HG02884 (cell line): Measurements from ENCODE around the gene CFAP45.

ENCODE experiments used
- ATAC-seq: cut with Tn5 transposase; IDR thresholded peaks from one replicate; pipeline ENCODE4 v1.9.1; 2021; ENCODE audit warnings: mild to moderate bottlenecking, moderate library complexity; ENCODE audit not compliant: unreplicated experiment

The CFAP45 gene

DNA sequence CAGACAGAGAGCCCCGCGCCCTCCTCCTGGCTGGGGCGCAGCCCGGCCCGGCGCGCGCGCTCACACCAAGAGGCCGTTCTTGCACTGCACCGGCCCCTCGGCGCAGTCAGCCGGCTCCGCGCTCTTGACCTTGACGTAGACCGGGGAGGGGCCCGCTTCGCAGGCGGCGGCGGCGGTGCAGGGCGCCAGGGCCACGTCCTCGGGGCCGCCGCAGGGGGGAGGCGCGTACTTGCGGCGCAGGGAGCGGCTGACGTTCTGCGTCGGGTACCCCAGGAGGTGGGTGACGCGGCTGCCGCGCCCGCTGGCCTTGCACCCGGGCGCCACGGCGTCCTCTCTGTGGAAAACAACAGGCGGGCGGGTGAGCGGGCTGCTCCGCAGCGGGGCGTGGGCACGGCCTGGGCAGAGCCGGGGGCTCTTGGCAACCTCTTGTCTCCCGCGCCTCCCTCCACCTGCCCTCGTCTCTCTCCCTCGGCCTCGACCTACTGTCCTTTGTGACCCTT, 45.2 kb downstream of the CFAP45 start:
- ATAC-seq = peak; percentile 77

DNA sequence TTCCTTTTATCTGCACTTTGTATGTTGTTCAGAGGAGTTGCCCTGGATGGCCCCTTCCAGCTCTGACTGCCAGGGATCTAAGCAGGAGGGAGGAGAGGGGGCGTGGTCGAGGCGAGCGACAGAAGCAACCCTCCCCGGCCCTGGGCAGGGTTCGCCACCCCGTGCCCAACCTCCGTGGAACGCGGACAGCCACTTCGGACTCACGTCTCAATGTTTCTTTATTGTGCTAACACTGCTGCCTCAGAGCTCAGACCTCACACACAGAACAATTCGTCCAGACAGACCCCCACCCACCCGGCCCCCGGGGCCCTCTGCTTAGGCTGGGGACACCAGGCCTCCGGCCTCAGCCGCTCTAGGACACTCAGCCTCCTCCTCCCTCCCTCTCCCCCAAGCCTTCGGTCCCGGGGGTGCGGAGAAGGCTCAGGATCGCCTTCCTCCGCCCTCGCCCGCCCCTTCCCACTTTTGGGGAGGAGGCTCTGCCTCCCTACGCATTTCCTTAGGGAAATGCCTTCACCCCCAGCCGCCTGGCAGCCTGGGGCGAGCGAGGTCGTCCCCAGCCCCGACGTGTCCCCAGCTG, 45.8 kb downstream of the CFAP45 start:
- peak; percentile 8 for ATAC-seq

DNA sequence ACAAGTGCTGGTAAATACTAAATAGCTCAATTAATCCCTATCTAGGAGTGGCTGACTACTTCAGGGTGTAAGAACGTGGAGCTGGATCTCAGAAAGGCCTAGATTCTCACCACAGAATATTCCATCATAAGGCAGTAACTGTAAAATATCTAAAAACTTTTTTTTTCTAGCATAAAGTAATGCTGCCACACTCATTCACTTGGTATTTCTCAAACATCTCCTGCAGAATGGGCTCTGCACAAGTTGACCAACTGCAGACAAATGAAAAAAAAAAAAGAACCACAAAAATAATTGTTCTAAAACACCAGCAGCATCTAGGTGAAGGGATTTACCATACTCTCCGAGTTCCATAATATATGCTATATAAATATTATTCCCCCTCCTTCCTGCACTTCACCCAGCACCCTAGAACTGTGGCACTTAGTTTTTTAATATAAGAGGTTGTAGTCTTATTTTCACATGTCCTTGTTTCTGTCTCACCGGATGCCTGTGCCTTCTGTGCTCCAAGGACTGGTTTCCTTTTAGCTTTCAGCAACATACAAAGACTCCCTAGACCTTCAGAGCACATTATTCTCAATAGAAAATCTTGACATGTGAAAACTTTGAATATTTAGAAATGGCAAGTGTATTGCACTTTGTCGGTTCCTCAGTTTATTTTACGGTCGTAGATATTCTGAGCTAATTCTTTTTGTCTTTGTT, 46.4 kb downstream of the CFAP45 start:
- no peak for ATAC-seq

DNA sequence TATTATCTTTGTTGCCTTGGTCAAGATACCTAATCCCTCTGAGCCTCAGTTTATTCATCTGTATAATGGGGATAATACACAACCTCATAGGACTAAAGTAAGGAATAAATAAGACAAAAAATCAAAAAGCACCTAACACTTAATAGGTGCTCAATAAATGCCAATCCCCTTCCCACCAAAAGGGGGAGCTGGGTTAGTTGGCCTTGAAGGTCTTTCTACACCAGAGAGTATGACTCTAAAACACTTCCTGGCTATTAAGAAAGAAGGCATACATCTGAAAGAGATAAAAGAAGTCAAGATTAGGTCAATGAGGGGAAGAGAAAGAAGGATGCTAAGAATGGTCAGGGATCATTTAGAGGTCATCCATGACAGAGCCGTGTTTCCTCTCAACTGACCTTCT, 48.6 kb downstream of the CFAP45 start:
- ATAC-seq = no peak

DNA sequence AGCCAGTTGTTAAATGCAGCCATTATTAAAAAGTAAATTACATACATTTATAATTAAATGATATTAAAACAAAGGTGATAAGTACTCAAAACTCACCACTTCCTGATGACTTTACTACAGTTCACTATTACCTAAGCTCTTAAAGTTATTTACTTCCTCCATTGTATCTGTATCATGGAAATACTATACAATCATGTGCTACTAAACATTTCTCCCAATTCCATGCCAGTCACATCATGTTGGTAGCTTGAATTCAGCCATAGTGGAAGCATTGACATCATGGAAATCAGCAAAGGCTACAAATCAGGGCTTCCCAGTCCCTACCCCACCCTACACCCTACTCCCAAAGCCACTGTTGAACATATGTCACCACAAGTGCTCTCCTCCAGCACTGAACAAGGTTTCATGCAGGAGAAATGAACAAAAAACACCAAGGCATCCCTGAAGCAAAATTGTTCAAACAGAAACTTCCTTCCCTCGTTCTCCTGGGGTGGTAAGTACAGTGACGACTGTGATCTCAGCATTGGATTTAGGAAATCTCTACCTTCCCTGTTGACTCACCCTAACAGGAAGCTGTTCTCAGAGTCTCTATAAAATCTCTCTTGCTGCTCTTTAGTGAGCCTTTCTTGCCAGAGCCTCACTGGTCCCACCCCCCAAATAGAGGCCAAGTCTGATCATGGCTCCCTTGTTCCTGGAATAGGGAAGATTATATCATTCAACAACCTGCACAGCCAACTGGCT, 50.2 kb downstream of the CFAP45 start:
- ATAC-seq = no peak

DNA sequence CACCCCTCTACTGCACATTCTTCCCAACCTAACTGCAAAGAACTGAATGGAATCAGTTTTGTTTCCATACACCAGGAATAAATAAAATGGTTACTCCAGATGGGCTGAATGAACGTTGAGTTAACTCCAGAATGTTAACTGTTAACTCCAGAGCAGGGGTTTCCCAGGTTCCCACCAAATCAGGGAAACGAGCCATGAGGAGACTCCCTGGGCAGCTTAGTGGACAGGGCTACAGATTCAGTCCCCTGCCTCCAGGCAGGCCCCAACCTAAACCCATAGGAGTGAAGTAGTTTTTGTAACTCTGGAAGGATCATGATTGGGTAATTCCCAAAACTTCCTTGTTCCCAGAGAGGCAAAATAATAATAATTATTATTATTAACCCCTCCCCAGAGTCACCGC, 51.6 kb downstream of the CFAP45 start:
- no peak for ATAC-seq

DNA sequence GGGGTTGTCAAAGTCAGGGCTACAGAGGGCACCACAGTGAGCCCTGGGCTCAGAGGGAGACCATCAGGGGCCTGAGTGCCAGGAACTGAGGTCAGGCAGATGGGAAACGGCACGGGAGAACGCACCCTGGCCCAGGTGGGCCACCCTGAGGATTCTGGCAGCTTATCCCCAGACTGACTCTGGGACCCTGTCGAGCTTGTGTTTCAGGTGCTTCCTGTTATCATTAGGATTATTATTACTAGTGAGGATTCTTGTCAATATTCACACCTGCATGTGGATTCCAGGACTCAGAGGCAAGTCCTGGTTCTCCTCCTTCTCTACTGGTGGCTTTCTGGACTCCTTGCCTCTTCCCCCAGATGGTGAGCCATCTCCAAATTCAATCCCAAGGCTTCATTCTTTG, 52.7 kb downstream of the CFAP45 start:
- ATAC-seq = no peak

DNA sequence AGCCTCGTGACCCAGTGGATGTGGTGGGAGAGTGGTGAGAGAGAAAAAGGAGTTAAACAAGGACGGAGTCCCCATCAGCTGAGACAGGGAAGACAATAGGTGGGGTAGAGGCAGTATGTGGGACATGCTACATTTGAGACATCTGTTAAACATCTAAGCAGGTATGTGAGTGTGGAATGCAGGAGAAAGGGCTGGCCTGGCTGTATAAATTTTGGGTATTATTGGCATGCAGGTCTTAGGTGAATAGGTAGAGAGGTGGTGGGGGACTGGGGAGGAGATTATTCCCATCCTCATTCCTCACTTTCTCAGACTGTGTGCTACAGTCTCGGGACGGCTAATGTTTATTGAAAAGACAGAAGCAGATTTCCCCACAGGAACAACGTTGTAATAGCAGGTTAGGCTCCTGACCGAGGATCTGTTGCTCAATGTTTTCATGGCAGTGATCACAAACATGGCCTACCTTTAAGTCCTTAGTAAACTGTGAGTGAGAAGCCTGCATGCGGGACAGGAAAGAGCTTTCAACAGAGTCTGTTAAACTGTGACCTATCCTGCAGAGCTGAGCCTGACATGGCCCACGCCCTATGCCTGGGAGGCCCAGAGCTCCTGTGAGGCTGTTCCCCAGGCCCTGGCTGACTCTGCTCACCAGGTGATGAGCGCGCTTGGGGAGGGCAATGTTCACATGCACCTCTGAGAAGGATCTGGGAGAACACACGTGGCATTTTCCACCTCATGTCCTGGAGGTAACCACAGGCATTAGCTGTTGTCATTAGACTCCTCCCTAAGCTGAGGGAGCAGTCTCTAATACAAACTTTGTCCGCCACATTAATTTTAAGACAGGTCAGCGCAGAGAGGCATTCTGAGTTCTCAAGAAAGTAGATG, 54.0 kb downstream of the CFAP45 start:
- ATAC-seq = no peak

DNA sequence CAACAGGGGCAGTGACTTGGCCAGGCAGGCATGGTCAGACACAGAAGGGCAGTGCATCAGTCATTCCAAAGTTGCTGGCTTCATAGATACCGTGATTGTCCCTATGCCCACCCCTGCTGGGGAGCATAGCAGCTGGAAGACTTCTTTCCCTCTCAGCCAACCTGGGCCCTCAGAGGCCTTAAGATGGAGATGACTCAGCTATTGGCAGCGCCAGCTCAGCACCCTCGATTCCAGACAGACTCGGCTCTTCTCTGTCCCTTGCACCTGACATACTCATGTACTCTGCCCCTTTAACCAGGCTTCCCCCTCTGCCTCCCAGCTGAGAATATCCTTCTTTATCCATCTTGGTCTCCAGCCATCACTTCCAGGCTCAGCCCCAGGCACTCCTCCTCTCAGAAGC, 56.5 kb downstream of the CFAP45 start:
- ATAC-seq = no peak

DNA sequence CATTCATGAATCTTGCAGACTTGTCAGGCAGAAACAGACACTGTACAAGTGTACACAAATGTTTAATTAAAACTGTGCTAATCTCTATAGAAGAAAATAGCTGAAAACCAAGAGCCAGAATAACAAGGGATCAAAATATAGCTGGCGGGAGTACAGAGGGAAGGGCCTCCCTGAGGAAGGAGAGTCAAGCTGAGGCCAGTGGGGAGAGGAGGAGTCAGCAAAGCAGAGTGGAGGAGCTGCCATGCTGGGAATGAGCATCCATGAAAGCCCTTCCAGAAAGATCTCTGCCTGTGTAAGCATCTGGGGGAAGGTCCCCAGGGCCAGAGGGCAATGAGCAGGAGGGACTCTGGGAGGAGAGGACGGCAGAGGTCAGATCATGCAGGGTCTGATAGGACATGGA, 58.2 kb downstream of the CFAP45 start:
- ATAC-seq = no peak

DNA sequence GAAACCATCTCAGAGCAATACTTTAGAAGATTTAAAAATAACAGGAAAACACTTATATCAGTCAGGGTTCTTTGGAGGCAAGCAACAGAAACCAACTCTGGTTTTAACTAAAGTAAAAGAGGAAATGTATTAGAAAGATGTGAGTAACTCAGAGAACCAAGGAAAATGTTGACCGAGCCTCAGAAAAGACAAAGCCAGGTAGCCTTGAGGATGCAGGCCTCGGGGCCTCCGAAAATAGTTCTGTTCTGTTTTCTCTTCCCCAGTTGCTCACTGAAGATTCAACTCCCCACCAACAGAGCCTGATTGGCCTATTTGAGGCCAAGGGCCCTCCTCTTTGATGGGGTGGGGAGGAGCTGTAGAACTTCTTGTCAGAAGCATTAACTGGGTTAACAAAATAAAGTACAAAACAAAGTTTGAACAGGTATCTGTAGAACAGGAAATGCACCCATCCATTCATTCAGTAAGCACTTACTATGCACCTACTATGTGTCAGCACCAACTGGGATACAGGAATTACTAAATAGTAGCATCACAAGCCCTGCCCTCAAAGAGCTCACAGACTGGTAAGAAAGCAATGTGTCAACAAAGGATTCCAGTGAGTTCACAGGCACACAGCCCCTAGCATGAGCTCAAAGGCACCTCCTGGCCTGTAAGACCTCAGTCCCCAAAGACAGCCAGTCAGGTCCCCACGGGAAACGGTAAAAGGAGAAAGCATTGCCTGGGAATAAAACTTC, 60.7 kb downstream of the CFAP45 start:
- peak; percentile 61 for ATAC-seq

DNA sequence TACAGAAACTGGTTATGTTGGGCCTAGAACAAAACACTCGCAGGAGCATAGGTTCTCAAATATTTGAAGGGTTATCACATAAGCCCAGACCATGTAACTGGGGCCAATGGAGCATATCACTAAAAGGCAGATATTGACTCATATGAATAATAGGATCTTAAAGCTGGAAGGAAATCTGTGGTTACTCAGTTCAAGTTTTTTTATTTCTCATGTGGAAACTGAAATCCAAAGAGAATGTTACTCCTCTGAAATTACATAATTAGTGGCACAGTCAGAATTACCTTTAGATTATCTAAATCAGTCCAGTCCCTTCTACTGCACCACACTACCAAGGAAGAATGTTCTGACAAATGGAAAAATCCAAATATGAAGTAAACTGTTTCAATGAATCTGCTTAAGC, 61.2 kb downstream of the CFAP45 start:
- peak; percentile 78 for ATAC-seq

DNA sequence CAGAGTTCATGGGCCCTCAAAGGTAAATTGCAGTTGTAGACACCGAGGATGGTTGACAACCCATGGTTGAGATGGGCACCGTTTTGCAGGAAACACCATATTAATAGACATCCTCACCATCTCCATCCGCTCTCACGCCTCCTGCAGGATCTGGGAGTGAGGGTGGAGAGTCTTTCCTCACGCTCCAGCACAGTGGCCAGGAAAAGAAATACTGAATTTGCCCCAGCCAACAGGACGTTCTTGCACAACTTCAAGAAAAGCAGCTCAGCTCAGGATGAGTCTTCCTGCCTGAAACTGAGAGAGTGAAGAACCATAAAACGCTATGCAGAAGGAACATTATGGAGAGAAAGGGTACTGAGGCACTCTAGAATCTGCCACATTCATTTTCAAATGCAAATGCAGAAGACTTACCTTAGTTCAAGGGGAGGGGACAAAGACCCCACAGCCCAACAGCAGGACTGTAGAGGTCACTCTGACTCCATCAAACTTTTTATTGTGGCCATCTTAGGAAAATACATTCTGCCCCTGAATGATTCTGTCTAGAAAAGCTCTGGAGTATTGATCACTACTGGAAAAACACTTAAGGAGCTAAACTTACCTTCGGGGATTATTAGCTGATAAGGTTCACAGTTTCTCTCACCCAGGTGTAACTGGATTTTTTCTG, 64.0 kb downstream of the CFAP45 start:
- ATAC-seq = no peak

DNA sequence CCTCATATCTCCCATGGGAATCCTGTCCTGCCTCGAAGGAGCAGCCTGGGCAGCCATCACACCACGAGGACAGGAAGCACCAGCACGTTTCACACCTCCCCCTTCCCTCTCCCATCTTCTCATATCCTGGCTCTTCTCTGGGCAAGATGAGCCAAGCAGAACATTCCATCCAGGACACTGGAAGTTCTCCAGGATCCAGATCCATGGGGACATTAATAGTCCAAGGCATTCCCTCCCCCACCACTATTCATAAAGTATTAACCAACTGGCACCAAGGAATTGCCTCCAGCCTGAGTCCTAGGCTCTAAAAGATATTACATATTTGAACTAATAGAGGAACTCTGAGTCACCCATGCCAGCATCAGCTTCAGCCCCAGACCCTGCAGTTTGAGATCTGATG, 64.6 kb downstream of the CFAP45 start:
- no peak for ATAC-seq

DNA sequence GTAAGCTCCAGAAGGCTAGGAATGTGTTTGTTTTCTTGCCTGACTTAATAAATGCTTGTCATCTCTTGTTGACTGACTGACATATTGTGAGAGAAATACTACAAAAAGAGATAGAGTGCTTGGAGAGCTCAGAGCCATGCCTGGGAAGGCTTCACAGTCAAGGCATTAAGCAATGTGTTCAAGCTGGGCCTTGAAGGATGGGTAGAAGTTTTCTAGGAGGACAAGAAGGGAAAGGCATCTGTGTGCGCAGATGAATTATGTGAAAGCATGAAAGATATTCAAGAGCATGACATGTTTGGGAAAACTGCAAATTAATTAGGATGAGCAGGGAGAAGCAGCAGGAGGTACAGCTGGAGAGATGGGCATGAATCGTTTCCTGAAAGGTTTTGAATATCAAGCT, 67.7 kb downstream of the CFAP45 start:
- no peak for ATAC-seq

DNA sequence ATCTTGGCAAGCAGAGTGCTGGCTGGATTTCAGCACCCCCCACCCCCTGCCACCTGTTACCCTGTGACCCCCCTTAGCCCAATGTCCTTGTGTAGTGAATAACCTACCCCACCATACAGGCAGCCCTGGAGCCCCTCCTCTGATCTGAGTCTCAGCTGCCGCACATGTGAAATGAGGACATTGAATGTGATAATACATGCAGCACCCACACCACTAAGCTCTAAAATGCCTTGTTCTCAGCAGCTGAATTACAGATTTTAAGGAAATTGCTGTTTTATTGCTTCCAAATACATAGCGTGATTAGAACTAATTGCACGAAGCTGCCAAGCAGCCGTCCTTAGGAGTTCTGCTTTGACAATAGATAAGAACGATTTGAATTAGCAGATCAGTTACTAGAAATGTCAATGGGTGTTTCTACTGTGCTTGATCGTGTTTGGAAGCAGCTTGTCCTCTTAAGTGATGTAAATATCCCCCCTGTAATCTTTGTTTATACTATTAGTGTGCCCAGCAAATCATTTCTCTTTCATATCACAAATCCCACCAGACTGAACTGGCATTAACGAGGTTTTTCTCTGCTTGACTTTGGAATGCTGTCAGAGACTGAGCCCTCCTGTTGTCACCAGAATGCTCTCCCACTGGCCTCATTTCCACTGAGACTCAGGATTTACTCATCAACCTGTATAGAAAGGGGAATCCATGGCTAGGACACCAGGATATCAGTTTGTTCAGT, 68.4 kb downstream of the CFAP45 start:
- no peak for ATAC-seq

DNA sequence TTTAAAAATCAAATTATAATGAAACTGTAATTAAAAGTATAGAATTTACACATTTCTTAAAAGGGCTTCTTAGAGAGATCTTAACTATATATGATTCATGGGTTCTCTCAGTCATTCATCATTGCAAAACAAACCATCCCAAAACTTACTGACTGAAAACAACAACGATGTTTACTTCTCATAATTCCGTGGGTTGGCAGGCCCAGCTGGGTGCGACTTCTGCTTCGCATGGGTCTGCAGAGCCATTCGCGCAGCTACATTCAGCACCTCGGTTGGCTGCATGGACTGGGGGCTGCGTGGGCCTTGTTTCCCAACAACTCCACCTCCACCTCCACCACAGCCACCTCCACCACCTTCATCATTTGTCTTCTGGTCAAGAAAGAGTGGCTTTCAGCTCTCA, 69.2 kb downstream of the CFAP45 start:
- no peak for ATAC-seq

DNA sequence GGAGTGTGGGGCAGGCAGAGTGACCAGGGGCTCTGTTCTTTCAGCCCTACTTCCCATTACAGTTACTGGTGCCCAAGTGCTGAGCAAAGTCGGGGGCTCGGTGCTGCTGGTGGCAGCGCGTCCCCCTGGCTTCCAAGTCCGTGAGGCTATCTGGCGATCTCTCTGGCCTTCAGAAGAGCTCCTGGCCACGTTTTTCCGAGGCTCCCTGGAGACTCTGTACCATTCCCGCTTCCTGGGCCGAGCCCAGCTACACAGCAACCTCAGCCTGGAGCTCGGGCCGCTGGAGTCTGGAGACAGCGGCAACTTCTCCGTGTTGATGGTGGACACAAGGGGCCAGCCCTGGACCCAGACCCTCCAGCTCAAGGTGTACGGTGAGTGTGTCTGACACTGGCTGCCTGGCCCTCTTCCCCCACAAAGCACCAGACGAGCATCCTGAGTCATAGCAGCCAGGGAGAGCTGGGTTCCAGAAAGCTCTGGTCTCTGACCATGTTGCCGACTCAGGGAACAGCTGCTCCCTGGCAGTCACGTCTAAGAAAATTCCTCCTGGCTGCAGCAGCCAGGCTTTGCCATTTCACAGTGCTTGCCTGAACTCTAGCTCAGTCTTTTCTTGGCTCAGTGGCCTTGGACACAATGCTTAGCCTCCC, 70.0 kb downstream of the CFAP45 start:
- ATAC-seq = no peak

DNA sequence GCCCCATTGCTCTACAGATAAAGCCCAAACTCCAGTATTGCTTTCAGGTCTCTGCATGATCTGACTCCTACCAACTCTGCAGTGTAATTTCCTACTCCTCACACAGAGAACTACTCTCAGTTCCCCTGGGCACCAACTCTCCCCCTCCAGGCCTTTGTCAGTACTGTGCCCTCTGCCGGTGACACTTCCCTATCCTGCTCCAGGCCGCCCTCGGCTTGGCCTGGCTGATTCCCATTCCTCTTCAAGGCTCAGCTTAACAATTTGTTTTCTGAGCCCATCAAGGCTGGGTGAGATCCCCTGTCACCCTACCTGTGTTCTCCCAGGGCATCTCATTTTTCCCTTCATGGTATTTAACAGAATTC, 70.7 kb downstream of the CFAP45 start:
- ATAC-seq = peak; percentile 53
